Fibroblast of pulmonary artery (primary cell): Measurements from ENCODE around the gene DENND1A.

ENCODE experiments used
- DNase-seq: peaks from one replicate; pipeline ENCODE4 v3.0.0-alpha.2; 2010; ENCODE audit warnings: low read depth
- H3K4me3 ChIP-seq: replicated peaks from 2 replicates; pipeline ENCODE4 v1.5.1; 2011; ENCODE audit warnings: low read depth, mild to moderate bottlenecking, control low read depth, low read length, moderate library complexity
- CTCF ChIP-seq: IDR thresholded peaks from 2 replicates; pipeline ENCODE4 v1.5.1; 2011; ENCODE audit warnings: mild to moderate bottlenecking, control low read depth, low read length, inconsistent platforms; ENCODE audit errors: missing control alignments

DENND1A gene

GRCh38 chr9:123687246-123687751 lies 242.6 kb downstream of the DENND1A start:
- no peak for DNase-seq
- no peak overlapping the region for H3K4me3 ChIP-seq

GRCh38 chr9:123686829-123687192 lies 243.1 kb downstream of the DENND1A start:
- DNase-seq = no peak
- no peak overlapping the region for H3K4me3 ChIP-seq
- TF ChIP-seq CTCF = no peak

More at GRCh38 chr9:123687246-123687751, 242.6 kb downstream of the DENND1A start:
- TF ChIP-seq CTCF = no peak

GRCh38 chr9:123686131-123686828 lies 243.6 kb downstream of the DENND1A start:
- no peak for TF ChIP-seq CTCF
- H3K4me3 ChIP-seq = no peak overlapping the region
- DNase-seq = peak; percentile 59

- no peak overlapping the region for H3K4me3 ChIP-seq
- DNase-seq = no peak
- no peak for TF ChIP-seq CTCF
Observed at GRCh38 chr9:123685489-123686083, 244.3 kb downstream of the DENND1A start.

GRCh38 chr9:123684393-123685149 lies 245.4 kb downstream of the DENND1A start:
- TF ChIP-seq CTCF = no peak
- no peak overlapping the region for H3K4me3 ChIP-seq
- DNase-seq = no peak

GRCh38 chr9:123682746-123683145 lies 247.2 kb downstream of the DENND1A start:
- no peak for TF ChIP-seq CTCF
- no peak overlapping the region for H3K4me3 ChIP-seq
- no peak for DNase-seq
